Stimulated activated CD4-positive, alpha-beta T cell treated with anti-CD3 and anti-CD28 coated beads, TNF-alpha, amount 100 ng/mL, for 1 hour (primary cell): ENCODE data around the gene MYH8.

Experiments
- DNase-seq, 3 donors: peaks; one replicate each; pipeline ENCODE4 v3.0.0-alpha.2; 2020; ENCODE audit warnings: low read depth in 3 of 3, low spot score in 1 of 3

Gene MYH8

DNA sequence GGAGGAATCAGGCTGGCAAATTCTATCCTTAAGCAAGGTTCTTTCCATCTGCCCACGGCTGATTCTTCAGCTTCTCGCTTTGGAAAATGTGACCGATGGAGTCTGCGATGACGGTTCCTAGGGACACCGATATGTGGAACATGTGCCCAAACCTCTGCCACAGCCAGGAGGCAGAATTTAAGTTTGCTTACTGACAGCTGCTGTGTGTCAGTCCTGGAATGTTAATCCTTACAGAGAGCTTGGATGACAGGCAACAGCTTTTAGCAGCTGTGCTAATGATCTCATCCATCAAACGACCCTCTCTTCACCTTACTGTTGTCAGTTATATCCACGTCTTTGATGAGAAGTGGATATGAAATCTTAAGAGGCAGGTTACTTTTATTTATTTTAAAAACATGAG, 37.6 kb downstream of the MYH8 start:
- no peak for DNase-seq

- DNase-seq: no peak
Measured at GRCh38 chr17:10380631-10381408, 40.9 kb downstream of the MYH8 start.

DNA sequence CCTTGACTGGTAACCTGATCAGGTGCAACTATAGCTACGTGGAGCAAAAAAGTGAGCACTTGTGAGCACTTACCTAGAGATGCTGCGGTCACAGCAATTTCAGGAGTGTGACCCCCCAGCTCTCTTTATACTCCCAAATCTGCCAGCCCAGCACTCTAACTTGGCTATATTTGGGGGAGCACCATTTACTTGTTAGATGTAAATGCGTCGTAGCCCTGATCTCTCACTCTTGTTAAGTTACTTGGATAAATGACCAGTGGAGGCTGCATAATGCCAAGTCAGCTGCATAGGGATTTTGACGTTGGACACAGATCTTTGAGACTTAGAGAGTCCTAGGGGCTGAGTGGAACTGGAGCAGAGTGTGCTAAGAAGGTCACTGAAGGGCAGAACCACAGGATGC, 48.8 kb downstream of the MYH8 start, which contains the start of gene MYH13:
TSS of gene MYH13 (minus strand) at position 101 of the 400 bp plus-strand sequence. CDS start 8,476 bp downstream, outside the sequence.
- no peak for DNase-seq

DNA sequence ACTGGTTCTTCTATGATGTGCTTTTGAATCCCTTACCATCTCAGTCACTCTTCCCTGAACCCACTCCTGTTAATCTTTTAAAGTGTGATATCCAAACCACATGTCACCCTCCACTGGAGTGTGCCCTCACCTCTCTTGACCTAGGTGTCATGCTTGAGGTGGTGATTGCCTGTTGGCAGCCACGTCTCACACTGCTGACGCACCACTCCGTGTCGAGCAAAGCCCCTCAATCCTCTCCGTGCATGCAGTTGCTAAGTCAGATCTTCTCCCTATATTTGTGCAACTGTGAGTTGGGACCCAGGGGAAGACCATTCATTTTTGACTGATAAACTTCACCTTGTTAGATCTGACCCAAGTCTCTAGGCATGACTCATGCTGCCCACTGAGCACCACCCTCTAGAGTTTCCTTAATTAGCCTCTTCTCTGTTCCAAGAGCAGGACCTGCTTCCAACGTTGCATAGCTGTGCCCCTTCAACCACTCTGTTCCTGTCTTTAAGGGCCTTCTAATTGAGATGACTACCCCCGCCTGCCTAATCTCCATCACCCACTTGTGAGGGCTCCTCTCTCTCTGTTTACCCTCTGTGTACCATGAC, 51.6 kb downstream of the MYH8 start:
- no peak for DNase-seq

DNA sequence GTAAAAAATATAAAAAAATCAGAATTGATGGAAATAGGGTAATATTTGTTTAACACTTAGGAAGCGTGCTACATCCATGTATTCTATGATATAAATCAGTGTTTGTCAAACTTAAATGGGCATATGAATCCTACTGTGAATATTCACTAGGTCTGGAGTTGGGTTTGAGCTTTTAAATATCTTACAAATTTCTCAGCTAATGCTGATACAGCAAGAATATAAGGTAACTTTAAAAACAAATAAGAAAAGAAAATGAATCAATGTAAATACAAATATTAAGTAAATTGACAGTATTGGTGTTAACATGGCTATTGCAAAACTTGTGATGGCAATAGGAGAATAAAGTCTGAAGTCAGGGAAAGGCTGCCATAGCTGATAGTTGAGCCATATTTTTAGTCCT, 52.5 kb downstream of the MYH8 start:
- DNase-seq: no peak

- DNase-seq: no peak
Measured at GRCh38 chr17:10368561-10368960, 53.2 kb downstream of the MYH8 start.

DNA sequence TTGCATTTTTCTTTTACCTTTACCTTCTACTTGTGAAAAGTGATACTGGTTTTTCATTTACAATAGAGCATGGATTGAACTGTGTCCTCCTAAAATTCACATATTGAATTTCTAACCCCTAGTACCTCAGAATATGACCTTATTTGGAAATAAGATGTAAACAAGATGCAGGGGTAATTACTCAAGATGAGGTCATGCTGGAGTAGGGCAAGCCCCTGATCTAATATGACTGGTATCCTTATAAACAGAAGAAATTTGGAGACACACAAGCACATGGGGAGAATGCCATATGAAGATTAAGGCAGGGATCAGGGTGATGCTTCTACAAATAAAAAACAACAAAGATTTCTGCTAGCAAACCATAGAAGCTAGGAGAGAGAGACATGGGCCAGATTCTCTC, 61.2 kb downstream of the MYH8 start:
- DNase-seq: no peak

- DNase-seq: no peak
Measured at GRCh38 chr17:10357768-10358167, 64.0 kb downstream of the MYH8 start.

DNA sequence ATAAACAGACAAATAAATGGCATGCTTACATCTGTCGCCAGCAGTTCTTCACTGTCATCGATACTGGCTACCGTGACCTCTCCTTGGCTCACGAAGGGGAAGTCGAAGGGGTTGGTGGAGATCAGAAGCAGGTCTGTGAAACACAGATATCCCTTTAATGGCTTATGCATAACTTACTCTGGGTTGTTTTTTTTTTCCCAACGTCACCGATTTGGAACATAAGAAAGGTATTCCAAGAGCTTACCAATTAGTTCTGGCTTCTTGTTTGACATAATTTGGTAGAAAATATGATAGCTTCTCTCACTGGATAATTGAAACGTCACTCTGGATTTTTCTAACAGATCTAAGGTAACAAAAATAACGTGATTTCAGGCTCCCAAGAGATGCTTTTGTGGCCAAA, 67.1 kb downstream of the MYH8 start:
- DNase-seq: no peak

DNA sequence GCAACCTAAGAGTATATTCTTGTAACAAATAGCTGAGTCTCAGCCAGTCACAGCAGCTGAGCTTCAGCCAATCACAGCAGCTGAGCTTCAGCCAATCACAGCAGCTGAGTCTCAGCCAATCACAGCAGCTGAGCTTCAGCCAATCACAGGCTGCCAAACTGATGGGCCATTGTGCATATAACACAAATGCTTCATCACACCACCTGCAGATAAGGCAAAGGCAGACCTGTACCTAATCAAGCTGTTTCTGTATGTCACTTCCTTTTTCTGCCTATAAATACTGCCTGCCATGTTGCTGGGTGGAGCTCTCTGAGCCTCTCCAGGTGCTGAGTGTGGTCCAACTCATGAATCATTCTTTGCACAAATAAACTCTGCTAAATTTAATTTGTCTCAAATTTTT, 68.9 kb downstream of the MYH8 start:
- DNase-seq: no peak

- DNase-seq: no peak
Measured at GRCh38 chr17:10349403-10349802, 72.3 kb downstream of the MYH8 start.

DNA sequence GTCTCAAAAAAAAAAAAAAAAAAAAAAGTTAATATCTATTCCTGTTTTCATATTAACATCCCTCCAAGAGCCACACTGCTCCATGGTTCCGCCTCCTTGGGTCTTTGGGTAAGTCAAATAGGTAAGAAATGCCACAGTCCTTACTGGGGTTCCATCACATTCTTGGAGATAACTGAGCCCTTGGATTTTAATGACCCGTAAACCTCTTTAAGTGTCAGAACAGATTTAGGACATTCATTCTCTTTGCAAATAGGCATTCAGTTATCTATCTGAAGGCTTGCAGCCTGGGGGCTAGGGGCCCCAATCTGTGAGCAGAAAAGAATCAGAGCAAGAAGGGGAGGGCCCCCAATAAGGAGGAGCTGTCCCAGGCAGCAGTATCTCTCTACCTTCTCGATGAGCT, 76.9 kb downstream of the MYH8 start:
- DNase-seq: no peak
